Hepatocyte (in vitro differentiated cells): ENCODE results near the gene CLEC3A. TPM values are rescaled to one million over a fixed set of nuclear protein-coding genes. Genes with fewer than 3 reads are reported as not detected.

Experiments
- DNase-seq: peaks from one replicate; pipeline ENCODE4 v3.0.0-alpha.2; 2016; ENCODE audit warnings: low spot score
- H2AFZ ChIP-seq: fragments of 200-600 bp; sonication (generic); 2 replicates; pipeline ENCODE4 v1.6.0; 2016; ENCODE audit warnings: antibody characterized with exemption, mild to moderate bottlenecking
- H3K27ac ChIP-seq: fragments of 200-600 bp; sonication (generic); 2 replicates; pipeline ENCODE4 v1.5.1; 2016; ENCODE audit warnings: mild to moderate bottlenecking
- H3K27me3 ChIP-seq: fragments of 200-600 bp; sonication (generic); 2 replicates; pipeline ENCODE4 v1.6.1; 2016
- H3K36me3 ChIP-seq: fragments of 200-600 bp; sonication (generic); replicated peaks from 2 replicates; pipeline ENCODE4 v1.5.1; 2016; ENCODE audit warnings: low read depth; ENCODE audit not compliant: insufficient read depth
- H3K4me1 ChIP-seq: fragments of 200-600 bp; sonication (generic); 2 replicates; pipeline ENCODE4 v1.5.1; 2016; ENCODE audit warnings: mild to moderate bottlenecking, moderate library complexity; ENCODE audit not compliant: insufficient read depth
- H3K4me2 ChIP-seq: fragments of 200-600 bp; sonication (generic); 2 replicates; pipeline ENCODE4 v1.6.0; 2016
- H3K4me3 ChIP-seq: fragments of 200-600 bp; sonication (generic); 2 replicates; pipeline ENCODE4 v1.5.1; 2016; ENCODE audit warnings: mild to moderate bottlenecking
- H3K79me2 ChIP-seq: fragments of 200-600 bp; sonication (generic); 2 replicates; pipeline ENCODE4 v1.6.0; 2017; ENCODE audit warnings: mild to moderate bottlenecking
- H3K9me2 ChIP-seq: fragments of 200-600 bp; sonication (generic); replicated peaks from 2 replicates; pipeline ENCODE4 v1.6.0; 2017; ENCODE audit warnings: mild to moderate bottlenecking; ENCODE audit not compliant: insufficient read depth
- H3K9me3 ChIP-seq: fragments of 200-600 bp; sonication (generic); 2 replicates; pipeline ENCODE4 v1.5.1; 2016; ENCODE audit warnings: low read depth, mild to moderate bottlenecking
- H4K20me1 ChIP-seq: fragments of 200-600 bp; sonication (generic); 2 replicates; pipeline ENCODE4 v1.6.0; 2016; ENCODE audit warnings: mild to moderate bottlenecking; ENCODE audit not compliant: insufficient read depth, poor library complexity, severe bottlenecking
- CTCF ChIP-seq: fragments of 200-600 bp; sonication (generic); IDR thresholded peaks from 2 replicates; pipeline ENCODE4 v1.5.1; 2016; ENCODE audit warnings: antibody characterized with exemption, mild to moderate bottlenecking; ENCODE audit not compliant: poor library complexity
- EZH2 ChIP-seq: fragments of 200-600 bp; sonication (generic); IDR thresholded peaks from 2 replicates; pipeline ENCODE4 v1.6.1; 2016; ENCODE audit warnings: antibody characterized with exemption, mild to moderate bottlenecking, borderline replicate concordance
- EZH2phosphoT487 ChIP-seq: fragments of 200-600 bp; sonication (generic); IDR thresholded peaks from one replicate; pipeline ENCODE4 v1.6.1; 2018; ENCODE audit warnings: antibody characterized with exemption, mild to moderate bottlenecking, low read depth, moderate library complexity; ENCODE audit not compliant: unreplicated experiment, severe bottlenecking
- WGBS: methylation state at CpG from one replicate; pipeline ENCODE4 v1.1.6; 2016; ENCODE audit warnings: low lambda C conversion rate; ENCODE audit errors: missing lambda C conversion rate; 5-methylcytosine and 5-hydroxymethylcytosine counted together
- polyA plus RNA-seq: library from polyadenylated mRNA; unstranded; fragments of >200 nt; fragmentation: Nextera tagmentation; extraction: Ambion mirVana; gene quantifications from 2 replicates; pipeline ENCODE4 v1.2.1, GENCODE V29; 2016
- total RNA-seq: library from RNA; depleted of rRNA; stranded (reverse); fragments of >200 nt; gene quantifications from 2 replicates; pipeline ENCODE4 v1.2.3, GENCODE V29; 2014

Gene CLEC3A
- total and polyA plus RNA-seq, 2 experiments from 2014 or later: 3.5 to 3.8 TPM

- WGBS: 22% methylated on average over 11 of the region's 11 CpGs
- Histone ChIP-seq H3K79me2 (no peaks in the 10 kb centered on the region), H3K4me2 (peak overlapping the region; percentile 45), H3K9me3 (no peaks in the 10 kb centered on the region), H4K20me1 (no peaks in the 10 kb centered on the region), H3K27me3 (no peaks in the 10 kb centered on the region), H3K27ac (no peak overlapping the region), H3K36me3 (no peaks in the 10 kb centered on the region), H3K9me2 (no peaks in the 10 kb centered on the region), H2AFZ (no peak overlapping the region), H3K4me3 (no peak overlapping the region), H3K4me1 (peaks cover 12% of the 10 kb centered on the region)
- peak; percentile 92 for TF ChIP-seq CTCF
- no peak for TF ChIP-seq EZH2phosphoT487
- DNase-seq: peak; percentile 90
Observed at GRCh38 chr16:78002915-78003538, 19.3 kb upstream of the CLEC3A start.

GRCh38 chr16:78004517-78004916, 17.8 kb upstream of the CLEC3A start:
- H3K4me3 ChIP-seq: no peak overlapping the region
- H2AFZ ChIP-seq: no peak overlapping the region
- no peaks in the 10 kb centered on the region for H3K79me2 ChIP-seq
- peak; percentile 11 for DNase-seq
- no peaks in the 10 kb centered on the region for H3K9me2 ChIP-seq
- H3K27me3 ChIP-seq: no peaks in the 10 kb centered on the region
- H3K4me1 ChIP-seq: peaks cover 12% of the 10 kb centered on the region
- H3K9me3 ChIP-seq: no peaks in the 10 kb centered on the region
- H3K36me3 ChIP-seq: no peaks in the 10 kb centered on the region
- TF ChIP-seq EZH2phosphoT487 (no peak), EZH2 (no peak), CTCF (no peak)
- H3K4me2 ChIP-seq: no peak overlapping the region
- no peak overlapping the region for H3K27ac ChIP-seq
- no peaks in the 10 kb centered on the region for H4K20me1 ChIP-seq
- WGBS: 88% methylated on average over 4 of the region's 4 CpGs

GRCh38 chr16:78005881-78006280, 16.5 kb upstream of the CLEC3A start:
- no peak for DNase-seq
- 84% methylated on average over 5 of the region's 5 CpGs for WGBS
- Histone ChIP-seq H3K4me3 (no peak overlapping the region), H3K27ac (no peak overlapping the region), H3K79me2 (no peaks in the 10 kb centered on the region), H4K20me1 (no peaks in the 10 kb centered on the region), H2AFZ (no peak overlapping the region), H3K9me2 (no peaks in the 10 kb centered on the region), H3K9me3 (no peaks in the 10 kb centered on the region), H3K4me1 (peaks cover 10% of the 10 kb centered on the region), H3K36me3 (no peaks in the 10 kb centered on the region), H3K27me3 (no peaks in the 10 kb centered on the region), H3K4me2 (no peak overlapping the region)
- no peak for TF ChIP-seq EZH2
- no peak for TF ChIP-seq CTCF
- TF ChIP-seq EZH2phosphoT487: no peak

- DNase-seq: no peak
- H3K9me2 ChIP-seq: no peaks in the 10 kb centered on the region
- H3K36me3 ChIP-seq: no peaks in the 10 kb centered on the region
- no peak overlapping the region for H2AFZ ChIP-seq
- H3K27me3 ChIP-seq: no peaks in the 10 kb centered on the region
- H3K4me2 ChIP-seq: no peak overlapping the region
- no peaks in the 10 kb centered on the region for H4K20me1 ChIP-seq
- no peak overlapping the region for H3K27ac ChIP-seq
- H3K4me1 ChIP-seq: peaks cover 3% of the 10 kb centered on the region
- no peaks in the 10 kb centered on the region for H3K79me2 ChIP-seq
- H3K4me3 ChIP-seq: no peak overlapping the region
- no peak for TF ChIP-seq EZH2phosphoT487
- no peak for TF ChIP-seq EZH2
- TF ChIP-seq CTCF: no peak
- H3K9me3 ChIP-seq: no peaks in the 10 kb centered on the region
- WGBS: 83% methylated on average over 3 of the region's 3 CpGs
Observed at GRCh38 chr16:78007121-78007520, 15.2 kb upstream of the CLEC3A start.
